MCF 10A (cell line): ENCODE results near the gene SGK1. TPM values are rescaled to one million over a fixed set of nuclear protein-coding genes. Genes with fewer than 3 reads are reported as not detected.

Experiments used
- BruUV-seq: library from RNA; stranded (reverse); fragments of 400-500 nt; replicated peaks from 2 replicates; lab custom pipeline; 2021; lab: Mats Ljungman, UMichigan
- CTCF ChIA-PET: fragments of 300-600 bp; sonication (Branson Sonifier 250); formaldehyde crosslinking; extraction: SDS; loops from one replicate; lab custom pipeline; 2021; ENCODE audit warnings: antibody characterized with exemption, inconsistent platforms; lab: Yijun Ruan, JAX
- POLR2A ChIA-PET: fragments of 300-600, 350-650 bp; sonication (Branson Sonifier 250); formaldehyde crosslinking; extraction: SDS; loops from one replicate; lab custom pipeline; 2020; ENCODE audit warnings: antibody characterized with exemption, inconsistent platforms; lab: Yijun Ruan, JAX
- DNase-seq: peaks from one replicate; pipeline ENCODE4 v3.0.0-alpha.2; 2018; ENCODE audit not compliant: unreplicated experiment
- H3K27ac Mint-ChIP-seq: one replicate; pipeline ENCODE4 v1.8.0; 2022; ENCODE audit warnings: mild to moderate bottlenecking, low read depth, mixed read lengths; ENCODE audit not compliant: unreplicated experiment
- H3K27me3 Mint-ChIP-seq: one replicate; pipeline ENCODE4 v1.8.0; 2022; ENCODE audit warnings: mixed read lengths; ENCODE audit not compliant: insufficient read depth, unreplicated experiment
- H3K36me3 Mint-ChIP-seq: one replicate; pipeline ENCODE4 v1.8.0; 2022; ENCODE audit warnings: mild to moderate bottlenecking, moderate library complexity, mixed read lengths; ENCODE audit not compliant: insufficient read depth, unreplicated experiment
- H3K4me1 Mint-ChIP-seq: one replicate; pipeline ENCODE4 v1.8.0; 2022; ENCODE audit warnings: mixed read lengths; ENCODE audit not compliant: insufficient read depth, unreplicated experiment
- H3K4me3 Mint-ChIP-seq: one replicate; pipeline ENCODE4 v1.8.0; 2022; ENCODE audit warnings: mild to moderate bottlenecking, moderate library complexity, mixed read lengths; ENCODE audit not compliant: unreplicated experiment
- H3K9me3 Mint-ChIP-seq: one replicate; pipeline ENCODE4 v1.8.0; 2022; ENCODE audit warnings: mixed read lengths; ENCODE audit not compliant: unreplicated experiment
- CTCF ChIP-seq: fragments of 200-600 bp; IDR thresholded peaks from one replicate; pipeline ENCODE4 v1.8.0; 2022; ENCODE audit warnings: antibody characterized with exemption, mild to moderate bottlenecking; ENCODE audit not compliant: unreplicated experiment
- intact Hi-C: fragments of 100-400 bp; cut with micrococcal nuclease; formaldehyde crosslinking; loops from 2 replicates; pipeline ENCODE4 v1.14.1; 2022
- total RNA-seq: library from RNA; stranded (reverse); gene quantifications from 2 replicates; pipeline ENCODE4 v1.2.3, GENCODE V29; 2022

Gene SGK1
- total RNA-seq, 1 experiment from 2014 or later: 30.8 TPM

DNA sequence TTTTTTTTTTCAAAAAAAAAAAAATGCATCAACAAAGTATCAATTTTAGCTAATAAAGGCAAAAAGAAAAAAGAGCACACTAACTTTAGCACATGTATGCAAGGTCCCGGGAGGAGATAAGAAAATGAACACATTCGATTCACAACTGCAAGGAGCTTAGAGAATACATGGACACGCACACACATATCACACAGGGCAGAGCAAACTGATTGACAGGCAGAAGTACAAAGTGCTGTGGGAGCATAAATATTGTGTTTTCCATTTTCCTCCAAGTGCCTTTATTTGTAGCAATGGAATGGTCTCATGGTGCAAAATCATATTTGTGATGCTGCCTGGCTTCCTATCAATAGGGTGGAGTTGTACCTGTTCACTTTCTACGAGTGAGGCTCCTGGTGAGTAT lies 63.8 kb downstream of the SGK1 start:
- H3K27ac Mint-ChIP-seq: no peak overlapping the region
- no TSS peak for BruUV-seq
- no peaks in the 10 kb centered on the region for H3K36me3 Mint-ChIP-seq
- no peaks in the 10 kb centered on the region for H3K27me3 Mint-ChIP-seq
- H3K9me3 Mint-ChIP-seq: no peaks in the 10 kb centered on the region
- H3K4me3 Mint-ChIP-seq: no peak overlapping the region
- no peak for DNase-seq
- POLR2A ChIA-PET: interaction anchor here (1.1 kb wide), 1 partner anchor 24 kb away, joined by 3 read pairs; no protein-coding TSS in a partner anchor
- intact Hi-C loops: no loop called here
- CTCF ChIA-PET: interaction anchor here (0.6 kb wide), 2 partner anchors 172 to 335 kb away, joined by 4 to 5 read pairs; no protein-coding TSS in a partner anchor
- TF ChIP-seq CTCF: no peak
- no peaks in the 10 kb centered on the region for H3K4me1 Mint-ChIP-seq

- Mint-ChIP-seq H3K4me3 (no peak overlapping the region), H3K4me1 (no peaks in the 10 kb centered on the region), H3K27me3 (no peaks in the 10 kb centered on the region), H3K27ac (no peak overlapping the region), H3K9me3 (no peaks in the 10 kb centered on the region), H3K36me3 (no peaks in the 10 kb centered on the region)
- no peak for TF ChIP-seq CTCF
- intact Hi-C loops: no loop called here
- POLR2A ChIA-PET: interaction anchor here (1.1 kb wide), 1 partner anchor 23 kb away, joined by 3 read pairs; no protein-coding TSS in a partner anchor
- CTCF ChIA-PET: interaction anchor here (0.6 kb wide), 1 partner anchor 173 kb away, joined by 4 read pairs; no protein-coding TSS in a partner anchor
- no TSS peak for BruUV-seq
- DNase-seq: no peak
Observed at GRCh38 chr6:134253681-134254080, 64.2 kb downstream of the SGK1 start.

DNA sequence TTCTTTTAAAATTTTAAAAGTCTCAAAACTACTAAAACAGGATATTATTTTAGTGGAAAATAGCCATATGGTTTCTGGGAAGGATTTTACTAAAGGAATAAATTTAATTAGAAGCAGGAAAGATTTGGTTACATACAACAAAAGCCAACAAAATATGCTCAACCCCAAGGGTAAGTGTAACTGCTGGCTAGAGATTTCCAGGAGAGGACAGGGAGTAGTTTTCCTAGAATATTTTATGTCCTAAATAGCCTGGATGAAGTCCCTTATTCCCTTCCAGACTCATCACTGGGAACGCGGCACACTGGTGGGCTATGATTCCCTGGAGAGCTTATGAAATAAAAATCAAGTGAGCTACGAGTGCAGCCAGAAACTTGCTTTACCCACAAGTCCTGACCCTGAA lies 66.6 kb downstream of the SGK1 start:
- Mint-ChIP-seq H3K27me3 (no peaks in the 10 kb centered on the region), H3K36me3 (no peaks in the 10 kb centered on the region), H3K9me3 (no peaks in the 10 kb centered on the region), H3K4me3 (no peak overlapping the region), H3K4me1 (no peaks in the 10 kb centered on the region), H3K27ac (no peak overlapping the region)
- ChIA-PET CTCF (no interaction called here), POLR2A (no interaction called here)
- no peak for DNase-seq
- intact Hi-C loops: no loop called here
- TF ChIP-seq CTCF: no peak
- no TSS peak for BruUV-seq

GRCh38 chr6:134250776-134251175 lies 67.1 kb downstream of the SGK1 start:
- Mint-ChIP-seq H3K36me3 (no peaks in the 10 kb centered on the region), H3K9me3 (no peaks in the 10 kb centered on the region), H3K27ac (no peak overlapping the region), H3K4me1 (no peaks in the 10 kb centered on the region), H3K27me3 (no peaks in the 10 kb centered on the region), H3K4me3 (no peak overlapping the region)
- TF ChIP-seq CTCF: no peak
- ChIA-PET CTCF (interaction anchor here (0.6 kb wide), 1 partner anchor 18 kb away, joined by 6 read pairs; no protein-coding TSS in a partner anchor), POLR2A (no interaction called here)
- intact Hi-C loops: no loop called here
- no TSS peak for BruUV-seq
- no peak for DNase-seq
